HG03095 (cell line): Measurements from ENCODE around the gene AXL.

Source experiments
- ATAC-seq: cut with Tn5 transposase; IDR thresholded peaks from one replicate; pipeline ENCODE4 v1.9.1; 2021; ENCODE audit warnings: moderate library complexity; ENCODE audit not compliant: unreplicated experiment

AXL gene

DNA sequence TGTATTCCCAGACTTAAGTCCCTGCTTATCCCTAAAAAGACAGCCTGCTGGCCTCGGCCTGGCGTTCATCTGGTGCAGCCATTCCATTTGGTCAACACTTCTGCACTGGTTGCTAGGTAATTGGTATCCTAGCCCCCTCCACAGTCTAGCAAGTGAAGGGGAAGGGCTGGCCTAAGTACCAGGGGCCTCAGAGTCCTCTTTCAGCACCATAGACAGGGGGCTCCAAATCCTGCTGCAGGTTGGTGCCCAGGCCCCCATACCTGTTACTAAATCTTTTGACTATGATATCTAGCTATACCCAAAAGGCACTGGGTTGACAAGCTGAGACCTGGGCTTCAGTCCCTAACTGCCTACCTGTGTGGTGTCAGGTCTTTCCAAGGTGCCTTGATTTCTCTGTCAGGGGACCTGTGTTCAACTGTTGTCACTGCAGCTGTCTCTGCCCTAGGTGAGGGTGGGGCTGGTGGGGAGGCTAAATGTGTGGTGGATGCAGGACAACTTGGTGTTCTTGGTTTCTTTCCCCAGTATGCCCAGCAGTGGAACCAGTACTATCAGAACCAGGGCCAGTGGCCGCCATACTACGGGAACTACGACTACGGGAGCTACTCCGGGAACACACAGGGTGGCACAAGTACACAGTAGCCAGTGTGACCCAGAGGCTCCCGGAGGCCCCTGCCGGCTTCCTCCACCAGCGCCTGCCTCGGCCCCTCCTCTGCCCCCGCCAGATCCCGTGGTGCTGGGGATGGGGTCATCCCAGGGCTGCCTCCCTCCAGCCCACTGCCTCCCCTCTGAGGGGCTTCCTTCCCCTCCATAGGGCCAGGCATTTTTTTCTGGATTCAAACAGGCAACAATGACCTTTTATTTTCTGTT lies 87.1 kb downstream of the AXL start:
- ATAC-seq = no peak

DNA sequence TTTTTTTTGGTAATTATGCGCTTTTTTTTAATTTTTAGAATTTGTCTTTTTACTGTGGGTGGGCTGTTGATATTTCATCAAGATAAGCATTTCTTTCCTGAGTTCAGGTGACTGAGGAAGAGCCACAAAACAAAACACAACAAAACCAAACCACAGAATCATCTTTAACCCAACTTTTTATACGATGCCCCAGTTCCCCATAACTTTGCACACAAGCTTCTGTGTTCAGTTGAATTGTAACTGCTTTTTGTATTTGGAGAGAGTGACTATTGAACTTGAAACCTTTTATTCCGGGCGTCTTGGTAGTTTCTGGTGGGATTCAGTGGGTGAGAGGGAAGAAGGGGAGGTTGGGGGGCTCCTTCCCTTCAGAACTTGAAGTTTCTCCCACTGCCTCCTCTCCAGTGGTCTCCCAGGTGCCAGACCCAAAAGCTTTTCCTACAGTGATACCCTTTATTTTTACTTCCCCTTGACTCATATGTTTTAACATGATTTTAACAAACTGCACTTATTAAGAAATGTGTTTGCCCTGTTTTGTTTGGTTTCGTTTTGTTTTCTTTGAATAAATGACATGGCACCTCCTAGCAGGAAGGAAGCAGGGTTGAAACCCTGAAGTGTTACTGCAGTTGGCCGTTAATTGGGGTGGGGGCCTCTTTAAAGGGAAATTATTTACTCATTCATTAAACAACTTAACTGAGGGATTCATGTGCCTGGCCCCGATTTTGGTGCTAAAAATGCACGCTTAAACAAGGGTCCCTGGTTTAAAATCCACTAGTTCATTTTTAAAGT lies 88.3 kb downstream of the AXL start:
- no peak for ATAC-seq

DNA sequence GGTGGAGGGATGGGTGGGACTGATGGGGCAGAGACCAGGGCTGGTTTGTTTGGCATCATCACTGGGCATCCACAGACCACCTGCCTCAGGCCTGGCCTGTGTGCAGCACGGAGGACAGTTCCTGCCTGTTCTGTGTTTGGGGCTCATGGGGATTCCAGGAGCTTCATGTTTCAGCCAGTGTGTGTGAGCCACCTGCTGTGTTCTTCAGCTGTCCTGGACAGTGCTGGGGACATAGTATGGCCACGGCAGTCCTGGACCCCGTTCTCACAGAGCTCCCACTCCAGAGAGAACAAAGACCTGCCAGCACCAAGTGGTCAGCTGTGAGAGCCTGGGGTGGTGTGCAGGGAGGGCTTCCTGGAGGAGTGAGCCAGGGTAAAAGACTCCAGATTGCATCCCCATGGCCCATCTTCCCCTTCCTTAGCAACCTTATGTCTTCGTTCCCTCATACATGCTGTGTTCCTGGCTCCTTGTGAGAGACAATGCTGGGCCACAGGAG lies 89.0 kb downstream of the AXL start:
- ATAC-seq = no peak

DNA sequence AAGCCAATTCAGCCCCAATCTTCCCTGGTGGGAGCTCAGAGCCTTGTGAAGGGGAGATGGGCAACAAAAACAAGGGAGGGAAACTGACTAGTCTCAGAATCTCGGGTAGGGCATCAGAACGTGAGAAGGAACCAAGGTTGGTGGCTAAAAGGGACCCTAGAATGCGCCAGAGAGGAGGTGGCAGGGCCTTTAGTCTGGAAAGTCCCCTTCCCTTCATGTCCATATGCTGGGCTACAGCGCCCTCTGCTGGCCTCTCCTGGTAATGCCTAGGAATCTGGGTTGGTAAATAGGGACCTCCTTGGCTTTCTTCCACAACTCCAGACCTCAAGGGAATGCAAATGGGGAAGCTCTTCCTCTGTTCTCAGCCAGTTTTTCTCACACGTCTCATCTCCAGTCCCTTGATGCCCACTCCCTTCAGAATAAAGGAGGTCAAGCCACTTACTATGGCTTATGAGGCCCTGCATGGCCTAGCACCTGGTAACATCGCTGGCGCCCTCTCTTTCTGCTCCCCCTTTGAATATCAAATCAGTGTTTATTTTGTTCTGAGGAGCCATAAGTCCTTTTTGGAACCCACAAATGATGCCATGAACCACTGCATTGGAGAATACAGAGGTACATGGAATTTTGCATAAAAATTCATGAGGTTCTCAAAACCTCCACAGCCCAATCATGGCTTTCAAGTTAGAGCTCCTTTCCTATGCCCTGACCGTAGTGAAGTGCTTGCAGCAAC lies 89.6 kb downstream of the AXL start:
- no peak for ATAC-seq

- ATAC-seq = no peak
Measured at GRCh38 chr19:41309180-41310032, 90.4 kb downstream of the AXL start.

DNA sequence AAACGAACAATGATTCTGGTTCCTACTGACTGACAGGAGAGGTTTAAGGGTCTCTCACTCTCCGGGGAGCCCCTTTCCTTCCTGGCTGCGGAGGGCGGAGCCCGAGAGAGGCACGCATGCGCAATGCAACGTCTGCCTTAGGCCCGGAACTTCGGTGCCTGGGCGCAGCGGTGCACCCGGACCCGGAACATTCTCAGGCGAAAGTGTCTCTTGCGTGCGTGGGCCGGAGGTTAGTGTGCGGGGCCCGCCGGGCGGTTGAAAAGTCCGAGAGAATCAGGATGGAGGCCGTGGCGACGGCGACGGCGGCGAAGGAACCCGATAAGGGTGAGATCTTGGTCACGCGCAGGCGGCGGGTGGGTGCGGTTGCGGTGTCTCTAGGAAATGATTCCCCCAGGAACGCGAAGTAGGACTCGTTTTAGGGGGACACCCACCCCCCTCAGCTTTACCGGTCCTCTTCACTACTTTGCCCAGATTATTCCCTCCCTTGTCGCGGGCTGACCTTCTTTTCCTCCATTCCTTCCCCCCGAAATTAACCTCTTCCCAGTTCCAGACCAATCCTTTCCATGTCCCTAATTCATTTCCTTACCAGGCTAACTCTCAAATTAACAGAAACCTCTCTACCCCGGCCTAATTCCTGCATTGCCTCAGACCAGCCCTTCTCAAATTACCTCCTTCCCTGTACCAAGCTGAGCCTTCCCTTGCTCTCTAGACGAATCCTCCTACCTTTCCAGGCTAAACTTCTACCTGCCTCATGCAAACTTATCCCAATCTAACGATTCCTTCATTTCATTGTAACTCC lies 91.2 kb downstream of the AXL start, which contains the start of gene CCDC97:
TSS of gene CCDC97 (plus strand) at position 140 of the 799 bp plus-strand sequence. CDS start at position 279, 139 bp downstream.
- peak; percentile 53 for ATAC-seq

GRCh38 chr19:41311072-41311471 lies 92.0 kb downstream of the AXL start:
- no peak for ATAC-seq
